ENCODE data around the gene KIAA0040.

Gene KIAA0040

DNA sequence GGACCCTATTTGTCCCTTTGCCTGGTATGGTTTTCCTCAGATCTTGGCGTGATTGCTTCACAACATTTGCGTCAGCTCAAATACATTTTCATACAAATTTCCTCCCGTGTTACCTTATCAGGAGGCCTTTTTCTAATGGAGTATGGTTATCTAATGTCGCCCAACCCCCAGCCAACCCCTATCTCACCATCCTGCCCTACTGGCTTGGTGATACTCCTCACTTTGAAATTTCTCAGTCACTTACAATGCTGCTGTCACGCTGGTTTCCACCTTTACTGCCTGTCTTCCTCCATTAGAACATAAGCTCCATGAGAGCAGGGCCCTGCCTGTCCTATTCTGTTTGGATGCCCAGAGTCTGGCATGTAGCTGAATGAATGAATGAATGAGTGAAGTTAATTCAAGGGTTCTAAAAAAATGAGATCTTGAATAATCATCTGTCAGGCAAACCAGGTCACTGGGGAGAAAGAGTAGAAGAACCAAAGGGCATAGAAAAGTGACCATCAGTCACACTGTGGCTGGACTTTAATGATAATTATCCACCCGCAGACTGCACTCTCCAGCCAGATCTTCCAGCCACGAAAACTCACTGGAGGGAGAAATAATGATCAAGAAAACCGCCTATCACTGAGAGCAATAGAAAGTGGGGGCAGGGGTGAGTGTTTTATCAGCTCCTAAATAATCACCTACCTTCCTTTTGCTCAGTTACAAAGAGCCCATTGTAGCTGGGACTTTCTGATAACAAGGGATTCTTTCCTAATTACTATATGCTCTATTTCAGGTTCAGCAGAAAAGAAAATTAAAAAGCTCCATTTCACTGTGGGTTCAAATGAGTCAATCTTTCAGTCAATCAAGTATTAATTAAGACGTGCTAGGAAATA, 21.3 kb downstream of the KIAA0040 start:
- DNase-seq (ENCODE audit: low read depth): no peak

GRCh38 chr1:175169286-175170018, 23.1 kb downstream of the KIAA0040 start:
- no peak for DNase-seq (ENCODE audit: low read depth)

- no peak for DNase-seq (ENCODE audit: low read depth)
Observed at GRCh38 chr1:175168782-175169181, 23.8 kb downstream of the KIAA0040 start.

- DNase-seq (ENCODE audit: low read depth): no peak
Observed at GRCh38 chr1:175167861-175168260, 24.7 kb downstream of the KIAA0040 start.

GRCh38 chr1:175166746-175167145, 25.8 kb downstream of the KIAA0040 start:
- DNase-seq (ENCODE audit: low read depth): no peak

DNA sequence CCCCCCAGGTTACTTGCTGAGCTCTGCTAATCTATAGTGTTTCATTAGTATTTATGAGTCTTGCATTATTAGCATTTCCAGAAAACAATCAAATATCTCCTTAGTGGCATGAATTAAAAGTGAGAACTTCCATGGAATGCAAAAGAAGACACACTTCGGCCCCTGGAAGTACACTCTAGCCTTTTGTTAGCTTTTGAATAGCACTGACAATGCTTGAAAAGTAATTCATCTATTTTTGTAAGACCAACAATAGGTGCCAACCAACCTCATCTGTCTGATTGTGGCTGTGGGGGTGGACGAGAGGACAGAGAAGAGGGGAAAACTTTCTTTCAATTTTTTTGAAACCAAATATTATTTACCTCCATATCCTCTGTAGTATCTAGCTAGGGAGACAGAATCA, 27.8 kb downstream of the KIAA0040 start:
- DNase-seq (ENCODE audit: low read depth): no peak

- no peak for DNase-seq (ENCODE audit: low read depth)
Observed at GRCh38 chr1:175163702-175164101, 28.9 kb downstream of the KIAA0040 start.

DNA sequence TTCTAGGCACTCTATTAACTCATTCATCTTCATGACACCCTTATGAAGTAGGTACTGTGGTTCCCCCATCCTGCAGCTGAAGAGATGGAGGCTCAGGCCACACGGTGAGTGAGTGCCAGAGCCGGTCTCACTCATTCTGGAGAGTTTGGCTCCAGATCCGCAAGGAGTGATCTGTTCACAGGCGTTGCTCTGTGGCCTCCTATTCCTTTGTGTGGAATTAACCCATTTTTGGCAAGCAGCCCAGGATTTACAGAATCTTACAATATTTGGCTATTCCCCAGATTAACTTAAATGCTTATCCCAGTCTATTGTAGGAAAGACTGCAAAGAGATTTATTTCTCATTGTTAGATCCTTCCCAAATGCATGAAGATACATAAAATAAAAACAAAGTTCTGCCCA, 29.6 kb downstream of the KIAA0040 start:
- no peak for DNase-seq (ENCODE audit: low read depth)

GRCh38 chr1:175158170-175158591, 34.4 kb downstream of the KIAA0040 start:
- no peak for DNase-seq (ENCODE audit: low read depth)

DNA sequence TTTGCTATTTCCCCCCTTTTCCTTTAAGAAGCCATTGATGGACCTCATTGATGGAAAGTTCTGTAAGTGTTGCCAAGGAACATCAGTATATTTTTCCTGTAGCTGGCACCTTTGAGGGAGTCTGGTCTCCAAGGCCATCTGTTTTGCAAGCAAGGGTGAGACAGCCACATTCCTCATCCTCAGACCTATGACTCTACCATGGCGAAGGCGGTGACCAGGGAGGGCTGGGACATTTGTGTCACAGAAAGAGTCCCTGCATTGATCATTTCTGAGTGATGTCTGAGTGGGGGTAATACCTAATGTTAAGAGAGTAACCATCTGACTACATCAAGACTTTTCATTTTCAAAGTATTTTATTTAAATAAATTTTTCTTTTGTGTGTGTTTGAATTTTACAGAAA, 35.4 kb downstream of the KIAA0040 start:
- no peak for DNase-seq (ENCODE audit: low read depth)

DNA sequence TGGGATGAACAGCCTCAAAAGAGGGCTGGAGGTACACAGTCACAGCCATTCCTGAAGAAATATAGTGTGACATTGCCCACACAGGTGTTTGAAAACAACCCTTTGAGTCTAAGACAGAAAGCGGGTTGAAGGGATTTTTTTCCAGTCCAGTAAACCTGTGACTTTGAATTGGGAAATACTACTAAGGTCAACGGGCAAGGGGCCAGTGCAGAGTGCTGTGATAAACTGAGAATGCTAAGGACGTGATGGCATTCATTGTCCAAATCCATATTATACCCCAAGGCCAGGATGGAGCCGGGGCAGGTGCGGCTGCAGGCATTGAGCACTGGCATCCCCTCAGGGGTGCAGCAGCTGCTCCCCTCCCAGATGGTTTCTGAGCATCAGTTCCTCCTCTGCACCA, 36.6 kb downstream of the KIAA0040 start:
- DNase-seq (ENCODE audit: low read depth): no peak

DNA sequence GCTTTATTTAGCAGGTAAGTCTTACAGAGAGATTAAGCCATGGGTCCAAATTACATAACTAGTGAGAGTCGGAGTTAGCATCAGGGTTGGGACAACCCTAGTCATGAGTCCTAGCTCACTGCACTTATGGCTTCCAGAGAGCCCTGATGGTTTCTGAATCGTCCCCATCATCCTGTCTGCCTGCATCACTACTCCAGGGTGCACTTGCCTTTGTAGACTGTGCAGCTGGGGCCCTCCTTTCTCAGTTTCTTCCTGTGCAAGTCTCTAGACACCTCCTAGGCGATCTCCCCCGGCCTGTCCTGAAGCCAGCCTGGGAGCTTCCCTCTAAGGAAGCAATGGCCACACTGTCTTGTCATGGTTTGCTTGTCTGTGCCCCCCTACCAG, 37.1 kb downstream of the KIAA0040 start:
- DNase-seq (ENCODE audit: low read depth): no peak

DNA sequence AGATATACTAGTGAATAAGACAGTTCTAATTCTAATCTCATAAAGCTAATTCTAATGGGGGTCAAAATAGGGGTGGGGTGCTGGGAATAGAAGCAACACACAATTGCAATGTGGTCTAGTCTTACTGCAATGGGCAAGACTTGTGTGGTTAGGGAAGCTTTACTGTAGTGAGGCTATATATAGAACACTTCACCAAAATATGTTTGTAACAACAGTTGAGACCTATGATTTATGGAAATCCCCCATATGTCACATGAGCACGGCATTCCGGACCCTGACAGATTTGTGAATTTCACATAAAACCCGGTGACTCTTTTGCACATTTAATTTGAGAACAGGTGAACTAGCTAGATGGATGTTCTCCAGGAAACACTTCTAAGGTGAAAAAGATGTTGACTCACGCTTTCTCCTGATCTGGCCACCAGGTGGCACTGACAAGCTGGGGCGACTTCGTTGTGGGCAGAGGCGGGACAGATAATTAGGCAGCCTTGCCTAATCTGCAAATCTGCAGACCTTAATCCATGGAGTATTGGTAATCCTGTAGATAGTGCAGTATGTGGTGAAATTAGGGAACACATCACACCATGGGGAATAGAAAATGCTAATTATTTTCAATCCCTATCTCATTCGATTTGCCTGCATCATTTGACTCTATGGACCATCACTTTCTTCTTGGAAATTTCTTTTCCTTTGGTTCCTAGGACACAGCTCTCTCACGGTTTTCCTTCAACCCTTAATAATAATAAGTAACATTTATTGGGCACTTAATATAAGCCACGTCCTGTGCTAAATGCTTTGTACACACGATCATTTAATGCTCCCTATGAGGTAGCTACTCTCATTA, 37.7 kb downstream of the KIAA0040 start:
- peak; percentile 53 for DNase-seq (ENCODE audit: low read depth)

GRCh38 chr1:175152006-175152652, 40.4 kb downstream of the KIAA0040 start:
- DNase-seq (ENCODE audit: low read depth): peak; percentile 45

- no peak for DNase-seq (ENCODE audit: low read depth)
Observed at GRCh38 chr1:175150596-175151319, 41.8 kb downstream of the KIAA0040 start.

GRCh38 chr1:175148068-175148467, 44.5 kb downstream of the KIAA0040 start:
- no peak for DNase-seq (ENCODE audit: low read depth)

- DNase-seq (ENCODE audit: low read depth): no peak
Observed at GRCh38 chr1:175147569-175147968, 45.0 kb downstream of the KIAA0040 start.

- DNase-seq (ENCODE audit: low read depth): peak; percentile 27
Observed at GRCh38 chr1:175146529-175147213, 45.9 kb downstream of the KIAA0040 start.

GRCh38 chr1:175145899-175146528, 46.6 kb downstream of the KIAA0040 start:
- no peak for DNase-seq (ENCODE audit: low read depth)

DNA sequence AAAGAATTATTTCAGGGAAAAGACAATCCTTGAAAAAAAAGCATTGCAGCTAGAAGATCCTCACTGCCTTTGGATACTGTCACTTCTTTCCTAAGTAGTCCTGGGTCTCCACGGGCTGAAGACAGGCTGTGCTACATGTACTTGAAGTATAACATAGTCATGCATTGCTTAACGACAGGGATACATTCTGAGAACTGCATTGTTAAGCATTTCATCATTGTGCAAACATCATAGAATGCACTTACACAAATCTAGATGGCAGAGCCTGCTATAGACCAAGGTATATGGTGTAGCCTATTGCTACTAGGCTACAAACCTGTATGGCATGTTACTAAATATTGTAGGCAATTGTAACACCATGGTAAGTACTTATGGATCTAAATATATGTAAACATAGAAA, 54.0 kb downstream of the KIAA0040 start:
- DNase-seq (ENCODE audit: low read depth): no peak

Data from stimulated activated CD8-positive, alpha-beta memory T cell treated with anti-CD3 and anti-CD28 coated beads, Interleukin-12 subunit alpha, Interleukin-12 subunit beta, amount 100 ng/mL, for 4 hours (primary cell).